Measurements from ENCODE around the gene DIP2B.

GRCh38 chr12:50573271-50573670 lies 68.5 kb downstream of the DIP2B start:
- TF ChIP-seq, protein P1, sequence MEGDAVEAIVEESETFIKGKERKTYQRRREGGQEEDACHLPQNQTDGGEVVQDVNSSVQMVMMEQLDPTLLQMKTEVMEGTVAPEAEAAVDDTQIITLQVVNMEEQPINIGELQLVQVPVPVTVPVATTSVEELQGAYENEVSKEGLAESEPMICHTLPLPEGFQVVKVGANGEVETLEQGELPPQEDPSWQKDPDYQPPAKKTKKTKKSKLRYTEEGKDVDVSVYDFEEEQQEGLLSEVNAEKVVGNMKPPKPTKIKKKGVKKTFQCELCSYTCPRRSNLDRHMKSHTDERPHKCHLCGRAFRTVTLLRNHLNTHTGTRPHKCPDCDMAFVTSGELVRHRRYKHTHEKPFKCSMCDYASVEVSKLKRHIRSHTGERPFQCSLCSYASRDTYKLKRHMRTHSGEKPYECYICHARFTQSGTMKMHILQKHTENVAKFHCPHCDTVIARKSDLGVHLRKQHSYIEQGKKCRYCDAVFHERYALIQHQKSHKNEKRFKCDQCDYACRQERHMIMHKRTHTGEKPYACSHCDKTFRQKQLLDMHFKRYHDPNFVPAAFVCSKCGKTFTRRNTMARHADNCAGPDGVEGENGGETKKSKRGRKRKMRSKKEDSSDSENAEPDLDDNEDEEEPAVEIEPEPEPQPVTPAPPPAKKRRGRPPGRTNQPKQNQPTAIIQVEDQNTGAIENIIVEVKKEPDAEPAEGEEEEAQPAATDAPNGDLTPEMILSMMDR (IDR thresholded peaks at IDR 0.05; ENCODE audit: insufficient read depth, low read length, poor library complexity, severe bottlenecking), result no peak
- TF ChIP-seq EZH2phosphoT487 (conservative IDR thresholded peaks at IDR 0.05; ENCODE audit: low read length), result no peak

Data from SU-DHL-6 (cell line).